Daoy (cell line): ENCODE results near the gene CARD19. TPM values are rescaled to one million over a fixed set of nuclear protein-coding genes. Genes with fewer than 3 reads are reported as not detected.

Source experiments
- DNase-seq: peaks from one replicate; pipeline ENCODE4 v3.0.0-alpha.2; 2015; ENCODE audit warnings: low read depth
- total RNA-seq: library from RNA; depleted of rRNA; stranded (reverse); fragments of >200 nt; shearing (Covaris generic); gene quantifications from 2 replicates; pipeline ENCODE4 v1.2.3, GENCODE V29; 2014; rRNA removed

The CARD19 gene
- total RNA-seq, 1 experiment from 2014 or later: 36.1 TPM

- DNase-seq: peak; percentile 93
These were observed 63.8 kb downstream of the CARD19 start for GRCh38 chr9:93159601-93160471.

DNA sequence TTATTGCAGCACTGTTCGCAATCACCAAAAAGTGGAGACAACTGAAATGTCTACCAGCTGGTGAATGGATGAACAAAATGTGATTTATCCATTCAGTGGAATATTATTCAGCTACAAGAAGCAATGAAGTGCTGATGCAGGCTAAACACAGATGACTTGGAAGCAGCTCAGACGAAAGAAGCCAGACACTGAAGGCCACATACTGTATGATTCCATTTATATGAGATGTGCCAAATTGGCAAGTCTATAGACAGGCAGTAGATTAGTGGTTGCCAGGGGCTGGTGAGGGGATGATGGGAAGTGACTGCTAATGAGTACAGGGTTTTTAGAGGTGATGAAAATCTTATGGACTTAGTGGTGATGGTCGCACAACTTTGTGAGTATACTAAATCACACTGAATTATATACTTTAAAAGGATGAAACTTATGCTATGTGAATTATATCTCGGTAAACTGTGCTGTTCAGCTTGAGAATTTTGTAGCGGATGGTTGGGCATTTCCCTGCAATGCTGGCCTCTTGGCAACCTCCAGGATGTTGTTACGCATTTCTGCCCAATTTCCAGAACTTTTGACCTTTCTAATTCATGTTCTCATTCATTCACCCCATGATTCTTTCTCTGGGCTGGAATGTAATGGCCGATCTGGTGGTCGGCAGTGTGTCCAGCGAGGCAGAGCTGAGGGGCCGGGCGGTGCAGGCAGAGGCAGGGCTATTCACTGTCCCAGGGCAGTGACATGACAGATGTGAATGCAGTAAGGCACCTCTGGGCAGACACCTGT lies 66.0 kb downstream of the CARD19 start:
- DNase-seq: no peak

Other genes starting within 250 kb of the CARD19 start
- 7.5 and 10.0 TPM in 2 replicates for gene ZNF484, start 218.2 kb upstream of the CARD19 start, total RNA-seq
- 0.06 and 0.65 TPM in 2 replicates for gene FGD3, start 148.7 kb upstream of the CARD19 start, total RNA-seq
- gene SUSD3, start 37.5 kb upstream of the CARD19 start, total RNA-seq: 0.40 and 1.3 TPM in 2 replicates
- 18.2 and 19.9 TPM in 2 replicates for gene NINJ1, start 38.0 kb downstream of the CARD19 start, total RNA-seq
- 1.4 and 2.8 TPM in 2 replicates for gene WNK2, start 87.9 kb downstream of the CARD19 start, total RNA-seq